Measurements from ENCODE around the gene PLPP2. TPM values are rescaled to one million over a fixed set of nuclear protein-coding genes. Genes with fewer than 3 reads are reported as not detected.

Gene PLPP2
- not detected in 2 replicates for total RNA-seq (2014; rRNA removed; shearing (Covaris generic))

- DNase-seq (ENCODE audit: low spot score): no peak
Observed at GRCh38 chr19:291006-291521, at the start of gene PLPP2. TSS of gene PLPP2 (minus strand) at chr19:291403. CDS start at chr19:291336, 67 bp downstream.

GRCh38 chr19:340620-341385 is 49.6 kb upstream of the PLPP2 start:
- DNase-seq (ENCODE audit: low spot score): no peak
- in situ Hi-C loops (cut with HindIII; ENCODE audit: low sequenced_read_pairs): no loop called here

More at GRCh38 chr19:291006-291521, at the start of gene PLPP2:
- in situ Hi-C loops (cut with HindIII; ENCODE audit: low sequenced_read_pairs): no loop called here

GRCh38 chr19:339262-339887 is 48.2 kb upstream of the PLPP2 start:
- in situ Hi-C loops (cut with HindIII; ENCODE audit: low sequenced_read_pairs): no loop called here
- no peak for DNase-seq (ENCODE audit: low spot score)

DNA sequence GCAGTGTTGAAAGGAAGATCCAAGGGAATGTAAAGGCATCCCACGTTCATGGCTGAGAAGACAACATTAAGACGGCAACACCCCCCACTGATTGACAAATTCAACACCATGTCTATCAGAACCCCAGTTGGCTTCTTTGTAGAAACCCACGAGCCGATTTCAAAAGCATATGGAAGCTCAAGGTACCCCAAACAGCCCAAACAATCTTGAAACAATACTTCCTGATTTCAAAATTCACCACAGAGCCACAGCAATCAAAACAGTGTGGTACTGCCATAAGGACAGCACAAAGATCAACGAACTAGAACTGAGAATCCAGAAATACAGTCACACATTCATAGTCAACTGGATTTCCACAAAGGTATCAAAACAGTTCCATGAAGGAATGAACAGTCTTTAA is 47.2 kb upstream of the PLPP2 start:
- DNase-seq (ENCODE audit: low spot score): no peak
- in situ Hi-C loops (cut with HindIII; ENCODE audit: low sequenced_read_pairs): no loop called here

- in situ Hi-C loops (cut with HindIII; ENCODE audit: low sequenced_read_pairs): no loop called here
- peak; percentile 62 for DNase-seq (ENCODE audit: low spot score)
Observed at GRCh38 chr19:336067-336614, 44.9 kb upstream of the PLPP2 start.

DNA sequence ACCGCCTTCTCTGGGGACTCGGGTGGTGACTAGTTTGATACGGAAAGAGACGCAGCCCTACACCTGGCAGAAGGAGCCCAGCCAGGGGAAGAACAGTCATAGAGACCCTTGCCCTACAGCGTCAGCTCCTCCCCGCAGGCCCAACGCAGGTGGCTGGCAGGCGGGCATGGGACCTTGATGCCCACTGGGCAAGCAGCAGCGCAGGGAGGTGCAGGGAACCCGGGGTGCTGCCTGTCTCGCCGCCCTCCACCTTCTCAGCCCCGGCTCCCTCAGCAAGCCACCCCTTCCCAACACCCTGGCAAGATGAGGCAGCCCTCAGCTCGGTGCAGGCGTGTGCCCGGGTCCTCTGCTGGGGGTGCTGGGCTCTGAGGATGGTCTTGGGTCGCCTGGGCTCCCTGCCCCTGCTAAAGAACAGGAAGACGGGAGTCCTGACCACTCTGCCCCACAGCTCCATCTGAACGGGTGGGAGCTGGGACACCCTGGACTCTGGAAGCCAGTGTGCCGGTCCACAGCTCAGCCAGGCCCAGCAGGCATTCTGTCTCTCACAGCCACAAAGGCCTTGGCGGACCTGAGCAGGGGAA is 44.4 kb upstream of the PLPP2 start:
- in situ Hi-C loops (cut with HindIII; ENCODE audit: low sequenced_read_pairs): no loop called here
- DNase-seq (ENCODE audit: low spot score): no peak

- DNase-seq (ENCODE audit: low spot score): no peak
- in situ Hi-C loops (cut with HindIII; ENCODE audit: low sequenced_read_pairs): no loop called here
Observed at GRCh38 chr19:335072-335471, 43.9 kb upstream of the PLPP2 start.

DNA sequence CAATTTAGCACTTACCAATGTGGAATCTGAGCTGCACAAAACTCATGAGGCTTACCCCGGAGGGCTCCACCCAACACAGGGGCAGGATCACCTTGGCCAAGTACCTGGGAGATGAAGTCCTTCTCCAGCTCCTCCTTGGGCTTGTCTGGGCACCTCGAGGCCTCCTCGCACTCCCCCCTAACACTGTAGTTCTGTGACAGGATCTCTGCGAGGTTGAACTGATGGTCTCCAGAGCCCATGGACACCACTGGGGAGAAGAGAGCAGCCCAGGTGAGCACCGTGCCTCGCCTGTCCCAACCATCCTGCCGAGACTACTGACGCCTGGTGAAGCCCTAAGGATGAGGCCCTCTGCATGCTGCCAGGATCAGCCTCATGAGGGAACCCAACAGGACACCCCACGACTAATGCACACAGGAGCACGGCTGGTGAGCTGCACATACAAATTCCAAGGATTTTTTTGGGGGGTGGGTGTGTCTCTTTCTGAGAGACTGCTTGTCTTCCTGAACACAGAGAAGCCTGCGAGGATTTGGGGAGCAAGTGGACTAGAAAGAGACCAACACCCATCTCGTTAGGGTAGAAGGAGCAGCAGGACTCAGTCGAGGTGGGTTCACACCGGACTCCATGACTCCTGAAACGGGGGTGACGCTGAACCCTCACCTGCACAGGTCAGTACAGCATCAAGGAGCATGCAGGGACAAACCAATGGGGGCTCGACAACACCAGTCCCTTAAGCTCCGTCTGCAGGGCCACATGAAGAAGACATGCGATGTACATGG is 43.3 kb upstream of the PLPP2 start:
- in situ Hi-C loops (cut with HindIII; ENCODE audit: low sequenced_read_pairs): no loop called here
- no peak for DNase-seq (ENCODE audit: low spot score)

- in situ Hi-C loops (cut with HindIII; ENCODE audit: low sequenced_read_pairs): no loop called here
- DNase-seq (ENCODE audit: low spot score): no peak
Observed at GRCh38 chr19:330503-330902, 39.3 kb upstream of the PLPP2 start.

- DNase-seq (ENCODE audit: low spot score): no peak
- in situ Hi-C loops (cut with HindIII; ENCODE audit: low sequenced_read_pairs): no loop called here
Observed at GRCh38 chr19:329876-330275, 38.7 kb upstream of the PLPP2 start.

- in situ Hi-C loops (cut with HindIII; ENCODE audit: low sequenced_read_pairs): no loop called here
- DNase-seq (ENCODE audit: low spot score): no peak
Observed at GRCh38 chr19:328025-328505, 36.9 kb upstream of the PLPP2 start.

GRCh38 chr19:327291-328024 is 36.3 kb upstream of the PLPP2 start:
- DNase-seq (ENCODE audit: low spot score): no peak
- in situ Hi-C loops (cut with HindIII; ENCODE audit: low sequenced_read_pairs): no loop called here

DNA sequence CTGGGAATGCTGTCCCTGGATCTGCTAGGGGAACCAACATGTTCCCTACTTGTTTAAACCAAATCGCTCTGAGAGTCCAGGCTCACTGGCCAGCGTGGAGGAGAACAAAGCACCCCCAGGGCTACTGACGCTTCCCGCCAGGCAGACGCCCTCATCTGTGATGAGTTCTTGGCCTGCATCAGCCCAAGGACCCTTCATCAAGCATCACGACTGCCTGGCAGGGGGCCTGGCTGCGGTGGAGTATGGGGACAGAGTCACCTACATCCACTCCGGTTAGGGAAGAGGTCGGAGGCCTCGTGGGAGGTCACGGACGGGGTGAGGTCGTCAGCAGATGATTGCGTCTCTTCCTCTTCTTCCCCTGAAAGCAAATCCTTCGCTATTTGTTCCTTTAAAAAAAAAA is 35.7 kb upstream of the PLPP2 start:
- no peak for DNase-seq (ENCODE audit: low spot score)
- in situ Hi-C loops (cut with HindIII; ENCODE audit: low sequenced_read_pairs): no loop called here

DNA sequence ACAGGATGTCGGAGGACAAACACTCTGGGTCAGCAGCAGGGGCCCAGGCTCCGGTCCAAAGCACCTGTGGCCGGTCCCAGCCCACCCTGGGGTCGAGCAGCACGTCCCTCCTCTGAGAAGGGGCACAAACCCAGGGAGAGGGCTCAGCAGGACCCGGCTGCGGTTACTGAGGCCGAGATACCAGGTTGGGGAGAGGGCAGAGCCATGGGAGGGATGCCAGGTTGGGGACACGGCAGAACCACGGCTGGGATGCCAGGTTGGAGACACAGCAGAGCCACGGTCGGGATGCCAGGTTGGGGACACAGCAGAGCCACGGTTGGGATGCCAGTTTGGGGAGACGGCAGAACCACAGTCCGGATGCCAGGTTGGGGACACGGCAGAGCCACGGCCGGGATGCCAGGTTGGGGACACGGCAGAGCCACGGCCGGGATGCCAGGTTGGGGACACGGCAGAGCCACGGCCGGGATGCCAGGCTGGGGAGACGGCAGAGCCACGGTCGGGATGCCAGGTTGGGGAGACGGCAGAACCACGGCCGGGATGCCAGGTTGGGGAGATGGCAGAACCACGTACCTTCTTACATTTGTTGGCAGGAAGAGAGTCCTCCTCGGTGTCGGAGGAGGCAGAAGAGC is 34.8 kb upstream of the PLPP2 start:
- DNase-seq (ENCODE audit: low spot score): no peak

GRCh38 chr19:325173-325936 is 34.2 kb upstream of the PLPP2 start:
- in situ Hi-C loops (cut with HindIII; ENCODE audit: low sequenced_read_pairs): no loop called here
- DNase-seq (ENCODE audit: low spot score): no peak

More for the DNA sequence above, 34.8 kb upstream of the PLPP2 start:
- in situ Hi-C loops (cut with HindIII; ENCODE audit: low sequenced_read_pairs): no loop called here

DNA sequence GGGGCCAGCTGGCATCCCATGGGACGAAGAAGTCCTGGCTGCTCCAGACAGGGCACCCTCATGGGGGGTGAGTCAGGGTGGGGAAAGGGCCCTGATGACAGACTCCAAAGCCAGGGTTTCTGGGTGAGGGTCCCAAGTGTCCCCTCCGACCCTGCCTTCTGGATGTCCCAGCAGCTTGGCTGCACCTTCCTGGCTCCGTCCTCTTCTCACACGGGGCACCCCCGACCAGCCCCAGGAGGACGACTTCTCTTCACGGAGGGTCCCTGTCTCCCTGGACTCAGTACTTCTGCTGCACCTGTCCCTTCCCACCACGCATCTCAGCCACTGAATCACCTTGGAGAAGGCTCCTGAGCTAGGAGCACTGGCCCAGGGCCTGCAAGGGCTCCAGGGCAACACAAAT is 33.5 kb upstream of the PLPP2 start:
- no peak for DNase-seq (ENCODE audit: low spot score)

GRCh38 chr19:322616-323015 is 31.4 kb upstream of the PLPP2 start:
- no peak for DNase-seq (ENCODE audit: low spot score)
- in situ Hi-C loops (cut with HindIII; ENCODE audit: low sequenced_read_pairs): no loop called here

More for the DNA sequence above, 33.5 kb upstream of the PLPP2 start:
- in situ Hi-C loops (cut with HindIII; ENCODE audit: low sequenced_read_pairs): no loop called here

DNA sequence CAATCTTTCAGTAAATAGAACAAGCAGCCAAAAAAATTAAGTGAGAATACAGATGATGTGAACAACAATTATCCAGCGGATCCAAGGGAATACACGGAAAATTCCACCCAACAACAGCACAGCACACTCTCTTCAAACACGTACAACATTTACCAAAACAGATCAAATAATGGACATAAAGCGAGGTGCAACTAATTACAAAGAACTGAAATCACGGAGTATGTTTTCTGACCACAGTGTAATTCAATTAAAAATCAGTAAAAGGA is 27.2 kb upstream of the PLPP2 start:
- DNase-seq (ENCODE audit: low spot score): no peak
- in situ Hi-C loops (cut with HindIII; ENCODE audit: low sequenced_read_pairs): no loop called here
